GM21515 (cell line): ENCODE results near the gene SETX.

Experiments
- ATAC-seq: cut with Tn5 transposase; IDR thresholded peaks from one replicate; pipeline ENCODE4 v1.9.1; 2021; ENCODE audit not compliant: unreplicated experiment

The SETX gene

DNA sequence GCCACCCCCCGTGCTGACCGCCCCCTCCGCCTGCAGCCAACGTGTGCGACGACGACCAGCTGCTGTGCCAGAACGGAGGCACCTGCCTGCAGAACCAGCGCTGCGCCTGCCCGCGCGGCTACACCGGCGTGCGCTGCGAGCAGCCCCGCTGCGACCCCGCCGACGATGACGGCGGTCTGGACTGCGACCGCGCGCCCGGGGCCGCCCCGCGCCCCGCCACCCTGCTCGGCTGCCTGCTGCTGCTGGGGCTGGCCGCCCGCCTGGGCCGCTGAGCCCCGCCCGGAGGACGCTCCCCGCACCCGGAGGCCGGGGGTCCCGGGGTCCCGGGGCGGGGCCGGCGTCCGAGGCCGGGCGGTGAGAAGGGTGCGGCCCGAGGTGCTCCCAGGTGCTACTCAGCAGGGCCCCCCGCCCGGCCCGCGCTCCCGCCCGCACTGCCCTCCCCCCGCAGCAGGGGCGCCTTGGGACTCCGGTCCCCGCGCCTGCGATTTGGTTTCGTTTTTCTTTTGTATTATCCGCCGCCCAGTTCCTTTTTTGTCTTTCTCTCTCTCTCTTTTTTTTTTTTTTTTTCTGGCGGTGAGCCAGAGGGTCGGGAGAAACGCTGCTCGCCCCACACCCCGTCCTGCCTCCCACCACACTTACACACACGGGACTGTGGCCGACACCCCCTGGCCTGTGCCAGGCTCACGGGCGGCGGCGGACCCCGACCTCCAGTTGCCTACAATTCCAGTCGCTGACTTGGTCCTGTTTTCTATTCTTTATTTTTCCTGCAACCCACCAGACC lies 112.8 kb downstream of the SETX start:
- ATAC-seq = no peak

DNA sequence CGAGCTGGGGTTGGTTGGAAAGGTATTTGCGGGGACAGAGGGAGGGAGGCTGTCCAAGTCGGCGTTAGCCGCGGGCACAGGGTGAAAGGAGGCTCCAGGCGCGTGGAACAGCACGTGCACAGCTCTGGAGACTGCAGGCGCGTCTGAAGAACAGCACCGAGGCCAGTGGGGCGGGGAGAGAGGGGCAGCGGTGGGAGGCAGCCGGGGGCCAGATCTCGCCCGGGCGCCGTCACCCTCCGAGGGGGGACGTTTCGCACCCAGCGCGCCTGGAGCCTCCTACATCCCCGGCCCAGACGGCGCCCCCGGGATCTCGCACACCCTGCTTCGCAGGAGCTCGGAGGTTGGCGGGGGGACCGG lies 113.3 kb downstream of the SETX start:
- ATAC-seq = peak; percentile 1

- ATAC-seq = peak; percentile 66
Observed at GRCh38 chr9:132240841-132241482, 113.8 kb downstream of the SETX start.

GRCh38 chr9:132239999-132240840 lies 114.6 kb downstream of the SETX start:
- ATAC-seq = no peak

DNA sequence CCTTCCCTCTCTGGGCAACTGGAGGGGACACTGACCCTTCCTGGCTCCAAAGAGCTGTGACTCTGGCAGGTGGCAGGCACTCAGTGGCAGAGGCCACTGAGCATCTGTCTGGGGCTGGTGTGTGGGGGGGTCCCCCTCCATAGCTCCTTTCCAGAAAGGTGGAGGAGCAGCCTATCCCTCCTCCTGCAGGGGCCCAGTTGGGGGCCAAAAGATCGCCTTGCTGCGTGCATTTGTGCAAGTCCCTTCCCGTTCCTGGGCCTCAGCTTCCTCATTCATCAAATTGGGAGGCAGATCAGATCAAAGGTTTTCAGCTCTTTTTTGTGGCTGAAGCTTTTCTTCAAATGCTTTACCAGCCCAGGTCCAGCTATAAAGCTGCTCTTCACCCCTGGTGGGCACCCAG lies 115.3 kb downstream of the SETX start:
- no peak for ATAC-seq

DNA sequence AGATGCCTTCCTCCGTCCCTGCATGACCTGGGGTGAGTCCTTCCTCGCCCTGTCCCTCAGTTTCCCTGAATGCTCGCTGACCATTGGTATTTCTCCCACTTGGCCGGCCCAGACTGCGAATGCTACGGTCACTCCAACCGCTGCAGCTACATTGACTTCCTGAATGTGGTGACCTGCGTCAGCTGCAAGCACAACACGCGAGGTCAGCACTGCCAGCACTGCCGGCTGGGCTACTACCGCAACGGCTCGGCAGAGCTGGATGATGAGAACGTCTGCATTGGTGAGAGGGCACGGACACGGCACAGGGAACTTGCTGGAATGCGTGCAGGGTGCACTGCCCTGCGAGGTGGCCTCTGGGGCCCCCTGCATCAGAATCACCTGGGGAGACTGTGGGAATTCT lies 115.8 kb downstream of the SETX start:
- no peak for ATAC-seq

- no peak for ATAC-seq
Observed at GRCh38 chr9:132238026-132238972, 116.5 kb downstream of the SETX start.

DNA sequence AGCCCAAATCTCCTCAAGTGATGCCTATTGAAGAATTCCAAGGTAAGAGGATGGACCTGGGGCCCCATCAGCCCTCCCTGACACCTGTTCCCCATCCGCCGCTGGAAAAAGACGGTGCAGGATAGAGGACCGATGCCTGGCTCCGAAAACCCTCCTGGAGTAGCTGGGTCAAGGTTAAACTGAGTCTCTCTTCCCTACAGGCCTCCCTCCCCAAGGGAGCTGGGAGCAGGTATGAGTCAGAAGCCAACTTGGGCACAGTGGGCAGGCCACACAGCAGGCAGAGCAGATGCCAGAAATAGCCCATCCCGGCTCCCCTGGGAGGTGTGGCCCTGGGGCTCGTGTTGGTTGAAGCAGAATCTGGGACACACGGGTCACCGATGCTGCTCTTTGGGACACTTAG lies 117.3 kb downstream of the SETX start:
- ATAC-seq = no peak

DNA sequence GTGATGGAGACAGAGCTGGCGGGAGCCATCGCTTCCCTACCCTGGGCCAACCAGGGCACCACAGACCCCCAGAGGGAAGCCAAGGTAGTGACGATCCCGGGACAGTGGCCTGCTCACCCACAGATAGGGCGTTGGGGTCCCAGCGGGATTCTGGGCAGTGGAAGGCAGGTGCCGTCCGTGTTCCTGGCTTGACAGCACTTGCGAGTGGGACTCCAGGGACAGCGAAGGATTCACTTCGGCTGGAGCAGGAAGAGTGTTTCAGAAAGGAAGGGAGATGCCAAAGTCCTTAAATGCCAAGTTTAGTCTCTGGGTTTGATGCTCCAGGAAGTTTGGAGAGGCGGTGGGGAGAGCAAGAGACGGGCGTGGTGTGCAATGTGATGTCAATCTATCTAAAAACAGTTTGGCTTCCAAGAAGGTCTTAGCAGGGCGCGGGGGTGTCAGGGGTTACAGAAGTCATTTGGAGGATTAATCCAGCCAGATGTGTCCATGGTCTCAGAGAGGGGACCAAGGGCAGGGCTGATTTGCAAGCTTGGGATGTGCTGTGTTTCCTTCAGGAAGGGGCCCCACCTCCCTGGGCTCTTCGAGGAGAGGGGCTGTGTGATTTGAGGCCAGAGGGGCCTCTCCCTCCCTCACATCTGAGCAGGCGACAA lies 118.0 kb downstream of the SETX start:
- ATAC-seq = no peak

DNA sequence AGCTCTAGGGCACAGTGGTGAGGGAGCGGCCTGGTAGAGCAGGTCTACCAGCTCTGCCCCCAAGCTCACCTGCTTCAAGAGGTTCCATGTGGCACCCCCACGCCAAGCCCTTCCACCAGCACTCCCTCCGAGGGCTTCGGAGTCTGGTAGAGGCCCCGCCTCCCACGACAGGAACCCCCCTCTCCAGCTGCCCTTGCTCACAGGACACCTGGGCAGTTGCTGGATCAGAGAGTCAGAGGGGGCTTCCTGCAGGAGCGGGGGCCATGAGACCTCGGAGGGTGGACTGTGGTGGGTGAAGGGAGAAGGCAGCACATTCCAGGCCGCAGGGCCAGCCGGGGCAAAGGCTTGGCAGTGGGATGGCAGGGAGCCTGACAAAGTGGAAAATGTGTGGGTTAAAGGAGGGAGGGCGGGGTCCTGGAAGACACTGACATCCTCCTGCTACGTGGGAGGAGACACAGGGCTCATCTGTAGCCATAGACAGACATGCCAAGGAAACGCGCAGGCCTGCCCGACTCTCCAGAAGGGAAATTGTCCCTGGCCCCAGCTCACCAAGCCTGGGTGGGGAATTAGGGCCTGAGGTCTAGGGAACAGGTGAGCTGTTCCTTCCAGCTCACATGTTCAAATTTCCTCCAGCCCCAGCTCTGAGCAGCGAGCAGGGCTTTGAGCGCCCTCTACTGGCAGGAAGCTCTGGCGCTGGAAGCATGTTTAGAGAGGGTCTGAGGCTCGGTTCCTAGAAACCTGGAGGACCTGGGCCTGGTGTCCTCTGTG lies 118.7 kb downstream of the SETX start:
- no peak for ATAC-seq

DNA sequence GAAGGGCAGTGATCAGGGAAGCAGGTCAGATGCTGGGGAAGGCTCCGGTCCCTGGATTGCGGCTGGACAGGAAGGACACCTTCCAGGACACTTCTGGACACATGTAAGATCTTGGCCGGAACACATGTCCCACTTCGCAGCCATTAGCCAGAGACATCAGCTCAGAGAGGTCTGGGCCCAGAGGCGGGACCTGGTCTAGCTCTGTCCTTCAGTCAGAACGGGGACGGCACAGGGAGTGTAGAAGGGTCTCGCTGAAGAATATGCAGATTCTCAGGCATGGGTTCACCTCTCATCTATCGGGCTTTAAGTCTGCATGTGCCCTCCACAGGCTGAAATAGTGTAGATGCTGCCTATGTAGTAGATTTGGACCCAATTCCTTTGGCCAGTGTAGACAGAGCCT lies 119.7 kb downstream of the SETX start:
- ATAC-seq = no peak

- ATAC-seq = no peak
Observed at GRCh38 chr9:132234535-132234934, 120.3 kb downstream of the SETX start.

- ATAC-seq = no peak
Observed at GRCh38 chr9:132233138-132233537, 121.6 kb downstream of the SETX start.

DNA sequence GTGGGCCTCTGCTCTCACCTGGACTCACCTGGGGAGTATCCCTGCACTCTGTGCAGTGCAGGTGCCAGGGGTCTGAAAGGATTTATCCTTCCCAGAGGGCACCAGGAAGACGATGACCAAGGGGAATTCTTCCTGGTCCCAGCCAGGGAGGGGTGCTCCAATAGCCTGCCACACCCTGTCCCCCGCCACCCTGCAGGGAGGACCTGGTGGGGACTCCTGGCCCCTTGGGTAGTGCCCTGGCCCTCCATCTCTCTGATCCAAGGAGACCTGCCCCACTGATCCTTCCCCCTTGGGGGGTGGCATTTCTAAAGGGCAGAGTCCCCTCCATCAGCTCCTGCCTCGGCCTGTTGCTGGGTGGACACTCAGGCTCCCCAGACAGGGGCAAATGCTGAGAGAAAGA lies 122.3 kb downstream of the SETX start:
- no peak for ATAC-seq

DNA sequence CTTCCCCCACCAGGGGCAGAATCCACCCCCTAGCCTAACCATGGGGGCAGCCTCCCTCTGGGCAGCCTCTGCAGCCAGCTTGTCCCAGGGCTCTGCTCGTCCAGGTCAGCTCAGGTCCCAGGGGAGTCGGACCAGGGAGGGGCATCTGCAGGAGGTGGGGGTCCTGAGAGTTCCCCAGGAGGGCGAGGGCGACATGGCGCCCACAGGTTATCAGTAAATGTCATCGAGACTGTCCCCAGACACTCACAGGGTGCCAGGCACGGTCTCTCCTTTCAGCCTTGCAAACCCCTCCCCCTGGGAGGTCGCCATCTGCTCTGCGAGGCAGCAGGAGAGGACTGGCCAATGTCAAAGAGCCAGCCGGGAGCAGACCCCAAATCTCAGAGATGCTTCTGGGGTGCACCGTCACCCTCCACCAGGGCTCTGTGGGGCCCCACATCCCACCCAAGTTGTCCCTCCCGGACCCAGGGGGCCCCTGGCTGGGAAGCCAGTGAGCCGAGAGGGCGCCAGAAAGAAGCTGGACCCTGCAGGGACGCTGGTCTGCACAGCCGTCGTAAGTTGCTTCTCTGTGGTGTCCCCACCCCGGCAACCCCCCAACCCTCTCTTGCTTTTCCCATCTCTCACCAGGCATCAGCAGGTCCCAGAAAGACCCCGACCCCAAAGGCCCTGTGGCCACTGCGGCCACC lies 123.6 kb downstream of the SETX start:
- ATAC-seq = no peak

DNA sequence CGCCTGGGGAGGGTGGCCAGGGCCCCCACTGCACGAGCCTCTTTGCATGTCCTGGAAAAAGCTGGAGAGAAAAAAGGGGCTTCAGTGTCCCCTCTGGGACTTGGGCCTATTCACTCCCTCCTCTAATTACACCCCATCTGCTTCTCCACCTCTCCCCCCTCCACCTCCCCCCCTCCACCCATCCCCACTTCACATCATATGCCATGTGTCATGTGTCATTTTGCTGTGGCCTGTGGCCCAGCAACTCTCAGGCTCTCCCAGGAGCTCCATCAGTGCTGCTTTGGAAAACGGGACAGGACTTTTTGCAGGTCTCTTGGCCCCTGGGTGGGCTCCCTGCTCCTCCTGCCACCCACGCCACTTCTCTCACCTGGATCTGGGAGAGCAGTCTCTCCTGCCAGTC lies 124.2 kb downstream of the SETX start:
- no peak for ATAC-seq

- ATAC-seq = no peak
Observed at GRCh38 chr9:132228062-132228461, 126.7 kb downstream of the SETX start.

DNA sequence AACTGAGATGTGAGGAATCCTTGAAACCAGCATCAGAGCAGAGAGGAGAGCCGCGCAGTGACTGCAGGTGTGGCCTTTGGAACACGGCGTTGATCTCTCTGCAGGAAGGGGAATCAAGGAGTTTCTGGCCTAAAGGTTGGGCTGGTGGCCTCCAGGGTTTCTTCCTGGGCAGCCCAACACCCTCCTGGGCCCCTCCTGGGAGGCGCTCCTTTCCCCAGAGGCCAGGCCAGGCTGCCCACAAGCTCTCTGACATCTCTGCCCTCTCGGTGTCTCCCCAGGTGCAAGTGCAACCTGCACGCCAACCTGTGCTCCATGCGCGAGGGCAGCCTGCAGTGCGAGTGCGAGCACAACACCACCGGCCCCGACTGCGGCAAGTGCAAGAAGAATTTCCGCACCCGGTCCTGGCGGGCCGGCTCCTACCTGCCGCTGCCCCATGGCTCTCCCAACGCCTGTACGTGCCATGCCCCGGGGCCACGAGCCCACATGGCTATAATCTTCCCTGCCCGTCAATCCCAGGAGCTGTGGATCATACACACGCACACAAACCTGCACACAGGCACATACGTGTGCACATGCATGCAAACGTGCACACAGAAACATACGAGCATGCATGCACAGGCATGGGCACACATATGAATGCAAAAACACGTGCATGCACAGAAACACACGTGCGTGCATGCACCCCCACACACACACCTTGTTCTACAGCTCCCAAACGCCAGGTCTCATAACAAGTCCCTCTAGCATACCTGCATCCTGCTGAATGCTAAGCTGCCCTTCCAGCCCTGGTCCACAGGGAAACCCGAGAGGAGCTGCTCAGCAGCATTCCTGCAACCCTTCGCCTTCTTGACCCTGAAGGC lies 128.0 kb downstream of the SETX start:
- ATAC-seq = no peak
